Erythroblast (primary cell): ENCODE data around the gene WNT3A.

Source experiments
- DNase-seq, 2 experiments: peaks; one replicate each; lab custom pipeline; 2025; lab: John Stamatoyannopoulos, UW
- GATA1 ChIP-seq: IDR thresholded peaks from 2 replicates; pipeline ENCODE4 v1.6.1; 2011; ENCODE audit warnings: low read depth, mild to moderate bottlenecking, control low read depth, low read length, moderate library complexity
- POLR2A ChIP-seq: IDR thresholded peaks from 2 replicates; pipeline ENCODE4 v1.6.1; 2011; ENCODE audit warnings: mild to moderate bottlenecking, low read length

WNT3A gene

GRCh38 chr1:228022571-228023293, 15.9 kb downstream of the WNT3A start:
- TF ChIP-seq GATA1: no peak
- TF ChIP-seq POLR2A: no peak
- no peak for DNase-seq

- TF ChIP-seq POLR2A (no peak), GATA1 (no peak)
- no peak for DNase-seq
These were observed 16.5 kb downstream of the WNT3A start for GRCh38 chr1:228023294-228023639.

GRCh38 chr1:228029281-228029680, 22.5 kb downstream of the WNT3A start:
- TF ChIP-seq POLR2A (no peak), GATA1 (no peak)

GRCh38 chr1:228030451-228031201, 23.8 kb downstream of the WNT3A start:
- TF ChIP-seq POLR2A (no peak), GATA1 (no peak)
- no peak for DNase-seq

More at GRCh38 chr1:228029281-228029680, 22.5 kb downstream of the WNT3A start:
- no peak for DNase-seq

- no peak for TF ChIP-seq POLR2A
- no peak for TF ChIP-seq GATA1
- DNase-seq: no peak
These were observed 24.6 kb downstream of the WNT3A start for GRCh38 chr1:228031276-228031995.

- TF ChIP-seq GATA1 (no peak), POLR2A (no peak)
- DNase-seq: no peak
These were observed 25.2 kb downstream of the WNT3A start for GRCh38 chr1:228032041-228032440.

- DNase-seq: no peak
- TF ChIP-seq GATA1 (no peak), POLR2A (no peak)
These were observed 26.6 kb downstream of the WNT3A start for GRCh38 chr1:228033376-228033775.

- TF ChIP-seq POLR2A (no peak), GATA1 (no peak)
- no peak for DNase-seq
These were observed 28.4 kb downstream of the WNT3A start for GRCh38 chr1:228034954-228035837.

- no peak for TF ChIP-seq GATA1
- TF ChIP-seq POLR2A: no peak
- no peak for DNase-seq
These were observed 29.0 kb downstream of the WNT3A start for GRCh38 chr1:228035844-228036243.

GRCh38 chr1:228036701-228037231, 30.0 kb downstream of the WNT3A start:
- no peak for TF ChIP-seq GATA1
- TF ChIP-seq POLR2A: no peak
- DNase-seq: no peak

GRCh38 chr1:228037401-228038386, 30.9 kb downstream of the WNT3A start:
- TF ChIP-seq POLR2A (no peak), GATA1 (no peak)
- DNase-seq: no peak
